ENCODE results near the gene TPCN2. TPM values are rescaled to one million over a fixed set of nuclear protein-coding genes. Genes with fewer than 3 reads are reported as not detected.

The TPCN2 gene
- total and polyA plus RNA-seq, 9 of the 15 experiments (the other 6 are each of a cell fraction or from before 2014, with no cell fraction given), result 0.66 to 10.2 (median 4.6) TPM

DNA sequence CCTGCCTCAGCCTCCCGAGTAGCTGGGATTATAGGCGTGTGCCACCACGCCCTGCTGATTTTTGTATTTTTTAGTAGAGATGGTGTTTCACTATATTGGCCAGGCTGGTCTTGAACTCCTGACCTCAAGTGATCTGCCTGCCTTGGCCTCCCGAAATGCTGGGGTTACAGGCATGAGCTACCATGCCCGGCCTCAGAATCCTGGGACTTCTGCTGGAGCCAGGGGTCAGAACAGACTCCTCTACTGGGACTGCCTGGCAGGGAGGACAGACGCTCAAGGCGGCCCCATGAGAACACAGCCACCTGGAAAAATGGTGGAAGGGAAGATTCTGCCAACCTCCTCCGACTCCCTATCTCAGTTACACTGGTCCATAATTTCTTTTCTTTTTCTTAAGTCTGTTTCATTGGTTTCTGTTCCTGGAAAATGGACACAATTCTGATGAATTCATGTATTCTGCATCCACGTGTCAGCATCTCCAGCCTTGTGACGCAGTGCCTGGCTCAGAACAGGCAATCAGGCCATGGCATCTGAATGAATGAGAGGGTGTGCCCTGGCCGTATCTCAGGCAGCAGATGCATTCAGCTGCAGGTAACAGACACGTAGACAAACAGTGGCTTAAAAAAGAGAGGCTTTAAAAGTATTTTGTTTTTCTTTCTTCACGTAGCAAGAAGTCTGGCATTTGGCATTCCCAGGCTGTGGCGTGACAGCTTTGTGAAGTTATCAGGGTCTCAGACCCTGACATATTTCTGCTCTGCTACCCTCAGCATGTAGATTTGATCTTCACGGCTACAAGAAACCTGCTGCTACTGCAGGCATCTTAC, 111.8 kb downstream of the TPCN2 start (continued):
- TF ChIP-seq STAT5A (IDR thresholded peaks at IDR 0.05; ENCODE audit: borderline replicate concordance, low read length) (no peak), DPF2 (IDR thresholded peaks at IDR 0.05) (peak; percentile 15; the same call in 1 of the 2 replicates), SOX6 (IDR thresholded peaks at IDR 0.05) (0 out of 2 replicates have a peak, but pooled peaks have one; percentile 21)

DNA sequence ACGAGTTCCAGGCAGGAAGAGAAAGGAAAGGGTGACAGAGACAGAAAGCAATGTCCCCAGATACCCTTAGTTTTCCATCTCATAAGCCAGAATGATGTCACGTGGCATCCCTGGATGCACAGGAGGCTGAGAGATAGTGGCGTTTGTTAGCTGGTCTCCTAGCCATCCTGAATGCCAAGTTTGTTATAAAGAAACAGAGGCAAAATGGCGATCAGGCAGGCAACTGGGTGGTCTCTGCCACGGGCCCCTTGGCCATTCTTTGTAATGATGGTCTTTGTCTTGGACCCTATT, 112.3 kb downstream of the TPCN2 start:
- no TSS peak for BruUV-seq (replicated peaks)
- H3K27ac ChIP-seq (ENCODE audit: extremely low read depth, low read depth, low read length), result no peak overlapping the region
- H4K20me1 ChIP-seq (replicated peaks; ENCODE audit: control insufficient read depth, insufficient read depth, low read length), result no peaks in the 10 kb centered on the region
- intact Hi-C loops (cut with micrococcal nuclease), result no loop called here
- ChIA-PET POLR2A (interaction anchor here (0.5 kb wide), 1 partner anchor 167 kb away, joined by 4 read pairs; no protein-coding TSS in a partner anchor), CTCF (ENCODE audit: low intra/inter-chr PET ratio) (no interaction called here)
- peaks cover 18 to 20% of the 10 kb centered on the region in 2 experiments; a peak in 4 of 5 replicates for H3K4me1 ChIP-seq (replicated peaks in 1 of 2; ENCODE audit: control insufficient read depth in 2 of 2, insufficient read depth in 2 of 2, low read length in 2 of 2)
- 0% methylated on average over 5 of the region's 5 CpGs for WGBS (ENCODE audit: insufficient coverage, low coverage, missing lambda C conversion rate)
- no peak overlapping the region for H3K4me3 ChIP-seq
- DNase-seq (ENCODE audit: extremely low read depth in 1 of 4, low spot score in 3 of 4) (no peak), FAIRE-seq (no peak), ATAC-seq (no peak)
- peaks cover 2 to 43% of the 10 kb centered on the region in 2 experiments; a peak in 3 of 5 replicates for H3K27me3 ChIP-seq (ENCODE audit: control insufficient read depth in 2 of 2, insufficient read depth in 2 of 2, low read length in 2 of 2)
- H3K9me1 ChIP-seq (ENCODE audit: control insufficient read depth, insufficient read depth, low read length), result no peaks in the 10 kb centered on the region
- H3K9ac ChIP-seq (ENCODE audit: insufficient read depth in 1 of 2, low read depth in 2 of 2, low read length in 2 of 2), result no peak overlapping the region
- no peak overlapping the region for H2AFZ ChIP-seq (ENCODE audit: low read depth, low read length)
- H3K9me3 ChIP-seq (replicated peaks; ENCODE audit: control insufficient read depth, insufficient read depth, low read depth, low read length), result no peaks in the 10 kb centered on the region
- in situ Hi-C loops (cut with MboI), result no loop called here
- H3K36me3 ChIP-seq (ENCODE audit: control insufficient read depth, insufficient read depth, low read length), result no peaks in the 10 kb centered on the region
- H3K79me2 ChIP-seq (ENCODE audit: control insufficient read depth, insufficient read depth, low read length), result no peaks in the 10 kb centered on the region
- peak overlapping the region; percentile 32 for H3K4me2 ChIP-seq (ENCODE audit: insufficient read depth, low read length)
- TF ChIP-seq ZNF766 (CRISPR knock-in tag; conservative IDR thresholded peaks at IDR 0.05), result no peak
- TF ChIP-seq, protein P1, sequence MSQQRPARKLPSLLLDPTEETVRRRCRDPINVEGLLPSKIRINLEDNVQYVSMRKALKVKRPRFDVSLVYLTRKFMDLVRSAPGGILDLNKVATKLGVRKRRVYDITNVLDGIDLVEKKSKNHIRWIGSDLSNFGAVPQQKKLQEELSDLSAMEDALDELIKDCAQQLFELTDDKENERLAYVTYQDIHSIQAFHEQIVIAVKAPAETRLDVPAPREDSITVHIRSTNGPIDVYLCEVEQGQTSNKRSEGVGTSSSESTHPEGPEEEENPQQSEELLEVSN (IDR thresholded peaks at IDR 0.05; ENCODE audit: borderline replicate concordance in 1 of 2, extremely low read depth in 1 of 2, insufficient read depth in 1 of 2, insufficient read length in 1 of 2, low read depth in 1 of 2, low read length in 1 of 2, poor library complexity in 1 of 2, severe bottlenecking in 1 of 2), result no peak
- TF ChIP-seq, protein P2, sequence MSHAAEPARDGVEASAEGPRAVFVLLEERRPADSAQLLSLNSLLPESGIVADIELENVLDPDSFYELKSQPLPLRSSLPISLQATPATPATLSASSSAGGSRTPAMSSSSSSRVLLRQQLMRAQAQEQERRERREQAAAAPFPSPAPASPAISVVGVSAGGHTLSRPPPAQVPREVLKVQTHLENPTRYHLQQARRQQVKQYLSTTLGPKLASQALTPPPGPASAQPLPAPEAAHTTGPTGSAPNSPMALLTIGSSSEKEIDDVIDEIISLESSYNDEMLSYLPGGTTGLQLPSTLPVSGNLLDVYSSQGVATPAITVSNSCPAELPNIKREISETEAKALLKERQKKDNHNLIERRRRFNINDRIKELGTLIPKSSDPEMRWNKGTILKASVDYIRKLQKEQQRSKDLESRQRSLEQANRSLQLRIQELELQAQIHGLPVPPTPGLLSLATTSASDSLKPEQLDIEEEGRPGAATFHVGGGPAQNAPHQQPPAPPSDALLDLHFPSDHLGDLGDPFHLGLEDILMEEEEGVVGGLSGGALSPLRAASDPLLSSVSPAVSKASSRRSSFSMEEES (CRISPR knock-in tag; IDR thresholded peaks at IDR 0.05), result peak; percentile 61
- no peak for TF ChIP-seq RFX1 (IDR thresholded peaks at IDR 0.05)
- TF ChIP-seq SAFB (IDR thresholded peaks at IDR 0.05; ENCODE audit: borderline replicate concordance, low read depth, low read length), result no peak
- TF ChIP-seq TCF3 (CRISPR knock-in tag; IDR thresholded peaks at IDR 0.05), result no peak
- TF ChIP-seq MIER1 (IDR thresholded peaks at IDR 0.05; ENCODE audit: low read depth), result no peak
- TF ChIP-seq ZBTB7A (IDR thresholded peaks at IDR 0.05; ENCODE audit: borderline replicate concordance, control insufficient read depth, low read depth, low read length), result no peak
- TF ChIP-seq ZNF3 (CRISPR knock-in tag; IDR thresholded peaks at IDR 0.05), result no peak
- no peak for TF ChIP-seq ETV6 (IDR thresholded peaks at IDR 0.05; ENCODE audit: borderline replicate concordance in 1 of 2, low read depth in 2 of 2, low read length in 1 of 2)
- no peak for TF ChIP-seq ETV6 (CRISPR knock-in tag; IDR thresholded peaks at IDR 0.05; ENCODE audit: borderline replicate concordance)
- no peak for TF ChIP-seq SREBF1 (IDR thresholded peaks at IDR 0.05; ENCODE audit: borderline replicate concordance, low read depth, low read length)
- 0 out of 2 replicates have a peak, but pooled peaks have one; percentile 27 for TF ChIP-seq RAD51 (IDR thresholded peaks at IDR 0.05; ENCODE audit: borderline replicate concordance, low read depth)
- no peak for TF ChIP-seq SMARCC2 (IDR thresholded peaks at IDR 0.05; ENCODE audit: low read depth)

Measured in K562 (cell line).